H1 (cell line): ENCODE results near the gene WDR89. TPM values are rescaled to one million over a fixed set of nuclear protein-coding genes. Genes with fewer than 3 reads are reported as not detected.

Experiments used
- CTCF ChIA-PET: fragments of 300-600 bp; sonication (Branson Sonifier 250); formaldehyde crosslinking; loops from one replicate; lab custom pipeline; 2021; ENCODE audit not compliant: partially characterized antibody; lab: Charles Lee
- POLR2A ChIA-PET: fragments of 300-600 bp; sonication (Branson Sonifier 250); formaldehyde crosslinking; loops from one replicate; lab custom pipeline; 2021; ENCODE audit warnings: inconsistent platforms; ENCODE audit not compliant: partially characterized antibody; lab: Charles Lee
- DNase-seq, 2 experiments: peaks; one replicate each; pipeline versions ENCODE4 v3.0.0 to v3.0.0-alpha.2; 2010 to 2022; ENCODE audit warnings: low spot score in 2 of 2, low read depth in 1 of 2, mixed read lengths in 1 of 2
- FAIRE-seq: peaks from 2 replicates; lab custom pipeline; 2011; peaks lifted over from hg19 to GRCh38; lab: Jason Lieb, UNC
- H2AFZ ChIP-seq: 2 replicates; pipeline ENCODE4 v1.8.1; 2012; ENCODE audit warnings: low read length, inconsistent platforms
- H2AK5ac ChIP-seq: 2 replicates; pipeline ENCODE4 v1.6.1; 2013; ENCODE audit warnings: low read depth, low read length
- H2BK120ac ChIP-seq: replicated peaks from 2 replicates; pipeline ENCODE3; 2013; ENCODE audit warnings: low read depth, low read length, inconsistent platforms
- H2BK12ac ChIP-seq: 2 replicates; pipeline ENCODE4 v1.6.1; 2013; ENCODE audit warnings: low read depth, low read length
- H2BK15ac ChIP-seq: 2 replicates; pipeline ENCODE4 v1.6.1; 2013; ENCODE audit warnings: low read length
- H2BK20ac ChIP-seq: 2 replicates; pipeline ENCODE4 v1.6.1; 2013; ENCODE audit warnings: low read length
- H2BK5ac ChIP-seq: 2 replicates; pipeline ENCODE4 v1.6.1; 2013; ENCODE audit warnings: low read depth, low read length
- H3K14ac ChIP-seq: 2 replicates; pipeline ENCODE4 v1.6.1; 2013; ENCODE audit warnings: inconsistent platforms; ENCODE audit not compliant: insufficient read length
- H3K18ac ChIP-seq: 2 replicates; pipeline ENCODE4 v1.6.1; 2013; ENCODE audit warnings: low read length; ENCODE audit errors: extremely low read depth
- H3K23ac ChIP-seq: 2 replicates; pipeline ENCODE4 v1.6.1; 2013; ENCODE audit warnings: inconsistent platforms; ENCODE audit not compliant: insufficient read length
- H3K23me2 ChIP-seq: 2 replicates; pipeline ENCODE4 v1.6.1; 2013; ENCODE audit warnings: low read depth, low read length
- H3K27ac ChIP-seq: 2 replicates; pipeline ENCODE4 v1.6.1; 2011; ENCODE audit warnings: low read depth, low read length, inconsistent platforms
- H3K27me3 ChIP-seq, 4 experiments: replicated peaks in 1 of 4; 1 replicate in 1 of 4; 2 replicates in 3 of 4; pipeline versions ENCODE4 v1.6.1 to v1.8.1; 2011 to 2013; ENCODE audit warnings: low read length in 3 of 4, mild to moderate bottlenecking in 3 of 4, inconsistent platforms in 2 of 4, mixed read lengths in 2 of 4, moderate library complexity in 1 of 4; ENCODE audit not compliant: control insufficient read depth in 3 of 4, insufficient read depth in 3 of 4; ENCODE audit errors: extremely low read depth in 1 of 4
- H3K36me3 ChIP-seq, 4 experiments: 2 replicates each; pipeline versions ENCODE4 v1.6.1 to v1.8.1; 2011 to 2013; ENCODE audit warnings: mild to moderate bottlenecking in 4 of 4, low read length in 3 of 4, moderate library complexity in 2 of 4, control low read depth in 1 of 4, inconsistent platforms in 1 of 4; ENCODE audit not compliant: insufficient read depth in 4 of 4, control insufficient read depth in 2 of 4
- H3K4ac ChIP-seq: replicated peaks from 2 replicates; pipeline ENCODE3; 2013; ENCODE audit warnings: low read length, low read depth, mixed read lengths, inconsistent platforms; ENCODE audit not compliant: insufficient read length
- H3K4me1 ChIP-seq, 4 experiments: replicated peaks in 1 of 4; 1 replicate in 1 of 4; 2 replicates in 3 of 4; pipeline versions ENCODE4 v1.6.1 to v1.8.1; 2011 to 2013; ENCODE audit warnings: low read length in 3 of 4, inconsistent platforms in 2 of 4, mixed read lengths in 1 of 4; ENCODE audit not compliant: insufficient read depth in 4 of 4, control insufficient read depth in 3 of 4
- H3K4me2 ChIP-seq, 2 experiments: 2 replicates each; pipeline versions ENCODE4 v1.6.1 to v1.8.1; 2011 to 2013; ENCODE audit warnings: low read depth in 2 of 2, low read length in 2 of 2, control low read depth in 1 of 2, inconsistent platforms in 1 of 2, mild to moderate bottlenecking in 1 of 2; ENCODE audit not compliant: insufficient read depth in 1 of 2
- H3K4me3 ChIP-seq, 4 experiments: fragments of 200-600, 300-600 bp in 1 of 4; sonication (generic), shearing (Covaris generic), sonication (Bioruptor Twin) in 1 of 4; 2 replicates each; pipeline versions ENCODE4 v1.5.1 to v1.8.1; 2011 to 2016; ENCODE audit warnings: low read length in 4 of 4, low read depth in 3 of 4, control low read depth in 2 of 4, inconsistent platforms in 2 of 4, mild to moderate bottlenecking in 2 of 4, mixed read lengths in 1 of 4, moderate library complexity in 1 of 4; ENCODE audit not compliant: insufficient read depth in 2 of 4; ENCODE audit errors: extremely low read depth in 1 of 4
- H3K56ac ChIP-seq: replicated peaks from 2 replicates; pipeline ENCODE3; 2013; ENCODE audit warnings: low read depth, mild to moderate bottlenecking, mixed read lengths, low read length, inconsistent platforms; ENCODE audit not compliant: insufficient read length
- H3K79me1 ChIP-seq: 2 replicates; pipeline ENCODE4 v1.6.1; 2013; ENCODE audit warnings: low read depth, low read length, control low read depth
- H3K79me2 ChIP-seq, 2 experiments: 2 replicates each; pipeline versions ENCODE4 v1.6.1 to v1.8.1; 2012 to 2013; ENCODE audit warnings: low read length in 2 of 2, mild to moderate bottlenecking in 2 of 2, inconsistent platforms in 1 of 2; ENCODE audit not compliant: insufficient read depth in 2 of 2, control insufficient read depth in 1 of 2
- H3K9ac ChIP-seq, 4 experiments: replicated peaks in 1 of 4; 1 replicate in 1 of 4; 2 replicates in 3 of 4; pipeline versions ENCODE4 v1.6.1 to v1.8.1; 2011 to 2013; ENCODE audit warnings: low read depth in 3 of 4, low read length in 3 of 4, control low read depth in 2 of 4, mild to moderate bottlenecking in 2 of 4, moderate library complexity in 2 of 4, inconsistent platforms in 1 of 4; ENCODE audit errors: extremely low read depth in 1 of 4
- H3K9me3 ChIP-seq, 2 experiments: 2 replicates each; pipeline versions ENCODE4 v1.6.1 to v1.8.1; 2012 to 2013; ENCODE audit warnings: mild to moderate bottlenecking in 2 of 2, moderate library complexity in 2 of 2, control low read depth in 1 of 2, inconsistent platforms in 1 of 2, low read depth in 1 of 2, low read length in 1 of 2, mixed read lengths in 1 of 2; ENCODE audit not compliant: insufficient read depth in 2 of 2
- H4K20me1 ChIP-seq, 2 experiments: replicated peaks in 1 of 2; 2 replicates each; pipeline versions ENCODE3 to v1.8.1; 2011 to 2013; ENCODE audit warnings: inconsistent platforms in 2 of 2, low read length in 2 of 2, mild to moderate bottlenecking in 1 of 2; ENCODE audit not compliant: insufficient read depth in 2 of 2, control insufficient read depth in 1 of 2
- H4K5ac ChIP-seq: 2 replicates; pipeline ENCODE4 v1.6.1; 2013; ENCODE audit warnings: low read length, low read depth, mixed read lengths, inconsistent platforms; ENCODE audit not compliant: insufficient read length
- H4K8ac ChIP-seq: 2 replicates; pipeline ENCODE4 v1.8.0; 2013; ENCODE audit warnings: mild to moderate bottlenecking, moderate library complexity, low read length, inconsistent platforms; ENCODE audit not compliant: insufficient read depth; ENCODE audit errors: extremely low read depth
- H4K91ac ChIP-seq: replicated peaks from 2 replicates; pipeline ENCODE3; 2013; ENCODE audit warnings: low read length, mixed read lengths, inconsistent platforms; ENCODE audit not compliant: insufficient read length
- CHD2 ChIP-seq: IDR thresholded peaks from 2 replicates; pipeline ENCODE4 v1.6.1; 2012; ENCODE audit warnings: low read length, improper control_type of control experiment
- CREB1 ChIP-seq: IDR thresholded peaks from 2 replicates; pipeline ENCODE4 v1.6.1; 2012; ENCODE audit warnings: inconsistent platforms
- EGR1 ChIP-seq: IDR thresholded peaks from 2 replicates; pipeline ENCODE4 v1.6.1; 2011; ENCODE audit warnings: low read depth, low read length, borderline replicate concordance
- FOSL1 ChIP-seq: IDR thresholded peaks from 2 replicates; pipeline ENCODE4 v1.6.1; 2011; ENCODE audit warnings: mild to moderate bottlenecking, low read depth, low read length, moderate library complexity; ENCODE audit not compliant: insufficient read depth
- KDM4A ChIP-seq: IDR thresholded peaks from one replicate; pipeline ENCODE4 v1.7.1; 2012; ENCODE audit warnings: low read depth, mild to moderate bottlenecking, moderate library complexity, low read length, inconsistent platforms; ENCODE audit not compliant: severe bottlenecking
- RAD21 ChIP-seq, 2 experiments: IDR thresholded peaks in 1 of 2; conservative IDR thresholded peaks in 1 of 2; 2 replicates each; pipeline ENCODE4 v1.6.1; 2011; ENCODE audit warnings: low read depth in 2 of 2, low read length in 2 of 2, improper control_type of control experiment in 1 of 2, inconsistent platforms in 1 of 2, mild to moderate bottlenecking in 1 of 2, moderate library complexity in 1 of 2
- RBBP5 ChIP-seq: IDR thresholded peaks from 2 replicates; pipeline ENCODE4 v1.7.1; 2012; ENCODE audit warnings: low read depth, mild to moderate bottlenecking, inconsistent platforms, low read length, moderate library complexity, borderline replicate concordance
- RFX5 ChIP-seq: IDR thresholded peaks from 2 replicates; pipeline ENCODE4 v1.6.1; 2011; ENCODE audit warnings: low read depth, low read length, improper control_type of control experiment, borderline replicate concordance
- RXRA ChIP-seq: IDR thresholded peaks from 2 replicates; pipeline ENCODE4 v1.6.1; 2011; ENCODE audit warnings: low read depth, mild to moderate bottlenecking, low read length, moderate library complexity; ENCODE audit not compliant: insufficient read depth
- SIN3A ChIP-seq, 2 experiments: IDR thresholded peaks in 1 of 2; conservative IDR thresholded peaks in 1 of 2; 2 replicates each; pipeline ENCODE4 v1.6.1; 2011 to 2012; ENCODE audit warnings: low read length in 2 of 2, improper control_type of control experiment in 1 of 2, low read depth in 1 of 2, mild to moderate bottlenecking in 1 of 2
- SRF ChIP-seq: IDR thresholded peaks from 2 replicates; pipeline ENCODE4 v1.6.1; 2011; ENCODE audit warnings: mild to moderate bottlenecking, low read depth, low read length, moderate library complexity
- TCF12 ChIP-seq: IDR thresholded peaks from 2 replicates; pipeline ENCODE4 v1.6.1; 2011; ENCODE audit warnings: low read depth, mild to moderate bottlenecking, low read length
- ZNF274 ChIP-seq: IDR thresholded peaks from 2 replicates; pipeline ENCODE4 v1.7.0; 2012; ENCODE audit warnings: low read length, borderline replicate concordance; ENCODE audit errors: extremely low read depth
- WGBS, 2 experiments: shearing (Covaris generic) in 1 of 2; methylation state at CpG; one replicate each; pipeline versions ENCODE4 v1.1.6 to v1.1.7; 2013 to 2015; ENCODE audit warnings: low lambda C conversion rate in 2 of 2, mixed read lengths in 2 of 2, inconsistent platforms in 1 of 2, low coverage in 1 of 2, missing lambda C conversion rate in 1 of 2; ENCODE audit not compliant: insufficient replicate concordance in 2 of 2, insufficient coverage in 1 of 2, insufficient read length in 1 of 2; ENCODE audit errors: extremely low coverage in 1 of 2, missing lambda C conversion rate in 1 of 2; 5-methylcytosine and 5-hydroxymethylcytosine counted together
- polyA plus RNA-seq, 7 experiments: library from polyadenylated mRNA; depleted of rRNA in 3 of 7; stranded (reverse) in 5 of 7; unstranded in 2 of 7; fragments of >200 nt in 5 of 7; fragments of 200-250 nt in 2 of 7; gene quantifications; 1 replicate in 5 of 7; 2 replicates in 1 of 7; 4 replicates in 1 of 7; pipeline versions ENCODE4 v1.2.1 to v1.2.3, GENCODE V29; 2011 to 2013; ENCODE audit warnings: missing spikeins in 2 of 7, mixed read lengths in 2 of 7
- total RNA-seq: library from RNA; stranded (reverse); fragmentation: NEBNext Ultra II Directional; extraction: Animal tissue kit (Norgen Biotek cat#: 25700); gene quantifications from 2 replicates; pipeline ENCODE4 v1.2.1, GENCODE V29; 2021
- TF ChIP-seq, protein P1 (sequence below): IDR thresholded peaks from 2 replicates; pipeline ENCODE4 v1.6.1; 2012; ENCODE audit warnings: inconsistent platforms

WDR89 gene
- total and polyA plus RNA-seq, 2 of the 8 experiments (the other 6 are each of a cell fraction or from before 2014, with no cell fraction given), result 8.3 to 32.9 TPM

DNA sequence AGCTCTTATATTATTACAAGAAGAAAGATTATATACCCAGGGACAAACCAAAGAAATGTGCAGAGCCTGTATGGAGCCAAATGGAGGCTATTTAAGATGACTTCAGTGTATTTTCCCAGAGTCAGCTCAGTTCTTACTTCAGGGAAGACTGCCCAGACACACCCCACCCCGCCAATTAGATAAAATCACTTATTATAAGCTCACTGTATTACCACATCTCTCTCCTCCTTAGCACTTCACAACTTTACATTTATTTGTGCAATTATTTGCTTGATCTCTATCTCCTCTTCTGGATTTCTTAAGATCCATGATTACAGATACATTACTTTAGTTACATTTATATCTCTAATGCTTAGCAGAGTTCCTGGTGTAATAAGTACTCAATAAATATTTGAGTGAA is 24.7 kb upstream of the WDR89 start:
- H3K27me3 ChIP-seq, result no peaks in the 10 kb centered on the region
- FAIRE-seq (no peak), DNase-seq (no peak)
- no peak overlapping the region for H3K14ac ChIP-seq
- no peak overlapping the region for H4K5ac ChIP-seq
- no peak overlapping the region for H2BK12ac ChIP-seq
- H3K4me3 ChIP-seq, result no peak overlapping the region
- no peak overlapping the region for H4K8ac ChIP-seq
- WGBS, 2 experiments, result 76% methylated on average over 1 of the region's 1 CpG; no CpG with 5 or more reads in 1 of the 2 experiments
- no peaks in the 10 kb centered on the region for H3K23me2 ChIP-seq
- H3K56ac ChIP-seq, result no peak overlapping the region
- H4K20me1 ChIP-seq, result no peaks in the 10 kb centered on the region
- H2BK15ac ChIP-seq, result no peak overlapping the region
- H3K4me1 ChIP-seq, result no peaks in the 10 kb centered on the region
- H3K9me3 ChIP-seq, result peaks cover 0 to 9% of the 10 kb centered on the region in 2 experiments; a peak in 2 of 4 replicates
- H2BK20ac ChIP-seq, result no peak overlapping the region
- H3K36me3 ChIP-seq, result no peaks in the 10 kb centered on the region
- H2AFZ ChIP-seq, result no peak overlapping the region
- no peak overlapping the region for H3K4me2 ChIP-seq
- CTCF ChIA-PET, result interaction anchor here (0.6 to 1.3 kb wide), 4 partner anchors 32 to 166 kb away, joined by 3 to 4 read pairs (median 3); no protein-coding TSS in a partner anchor
- H2BK5ac ChIP-seq, result no peak overlapping the region
- no peaks in the 10 kb centered on the region for H3K79me2 ChIP-seq
- POLR2A ChIA-PET, result interaction anchor here (1.7 kb wide), 1 partner anchor 25 kb away, joined by 5 read pairs; the partner anchor contains the start of gene WDR89
- H3K18ac ChIP-seq, result no peak overlapping the region
- H2BK120ac ChIP-seq, result no peak overlapping the region
- no peaks in the 10 kb centered on the region for H3K79me1 ChIP-seq
- no peak overlapping the region for H2AK5ac ChIP-seq
- H3K27ac ChIP-seq, result no peak overlapping the region
- H4K91ac ChIP-seq, result no peak overlapping the region
- no peak overlapping the region for H3K4ac ChIP-seq
- H3K23ac ChIP-seq, result no peak overlapping the region
- no peak overlapping the region for H3K9ac ChIP-seq
- TF ChIP-seq KDM4A (no peak), ZNF274 (no peak), SIN3A (conservative IDR thresholded peaks at IDR 0.05 in 1 of 2, IDR thresholded peaks at IDR 0.05 in 1 of 2; ENCODE audit: low read depth in 1 of 2, low read length in 2 of 2) (no peak), FOSL1 (no peak), TCF12 (no peak), RFX5 (no peak), CREB1 (no peak), RAD21 (IDR thresholded peaks at IDR 0.05 in 1 of 2, conservative IDR thresholded peaks at IDR 0.05 in 1 of 2; ENCODE audit: low read depth in 2 of 2, low read length in 2 of 2) (no peak), EGR1 (no peak), CHD2 (no peak), RXRA (no peak), SRF (no peak), RBBP5 (no peak)
- TF ChIP-seq, protein P1, sequence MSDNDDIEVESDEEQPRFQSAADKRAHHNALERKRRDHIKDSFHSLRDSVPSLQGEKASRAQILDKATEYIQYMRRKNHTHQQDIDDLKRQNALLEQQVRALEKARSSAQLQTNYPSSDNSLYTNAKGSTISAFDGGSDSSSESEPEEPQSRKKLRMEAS, result no peak
